ENCODE measurements around the gene TMTC3. TPM values are rescaled to one million over a fixed set of nuclear protein-coding genes. Genes with fewer than 3 reads are reported as not detected.

Gene TMTC3
- total and polyA plus RNA-seq, 2 of the 4 experiments (the other 2 are of a cell fraction): 3.7 to 44.3 TPM

DNA sequence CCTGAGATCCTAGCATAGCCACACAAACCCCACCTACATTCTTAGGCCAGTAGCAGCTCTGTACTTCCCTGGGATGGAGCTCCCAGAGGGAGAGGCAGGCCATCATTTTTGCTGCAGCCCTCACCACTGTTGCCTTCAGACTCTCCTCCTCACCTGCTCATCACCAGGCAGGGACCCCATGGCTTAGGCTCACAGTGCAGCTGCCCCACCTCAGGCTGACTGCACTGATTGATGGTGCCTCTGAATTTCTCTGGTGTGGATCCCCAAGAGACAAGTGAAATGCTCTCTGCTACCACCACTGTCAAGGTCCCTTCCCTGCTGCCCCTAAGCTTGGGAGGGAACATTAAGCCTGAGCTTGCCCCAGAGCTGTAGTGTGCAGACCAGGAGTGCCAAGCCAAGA, 76.2 kb downstream of the TMTC3 start:
- no peak overlapping the region for H4K5ac ChIP-seq (ENCODE audit: low read depth, low read length)
- in situ Hi-C loops (cut with MboI; ENCODE audit: low sequenced_read_pairs): no loop called here
- H4K20me1 ChIP-seq (ENCODE audit: insufficient read depth, low read length): no peaks in the 10 kb centered on the region
- no peak overlapping the region for H3K27ac ChIP-seq (ENCODE audit: insufficient read depth, low read length)
- DNase-seq (no peak), ATAC-seq (ENCODE audit: low read depth) (no peak)
- no peak overlapping the region for H2BK20ac ChIP-seq (ENCODE audit: low read depth, low read length)
- ChIA-PET CTCF (no interaction called here), POLR2A (ENCODE audit: unreplicated experiment) (no interaction called here)
- no peak overlapping the region for H2AK5ac ChIP-seq (ENCODE audit: low read depth, low read length)
- no peak overlapping the region for H3K4me2 ChIP-seq (ENCODE audit: low read depth, low read length)
- H2BK120ac ChIP-seq (ENCODE audit: low read depth, low read length): no peak overlapping the region
- no peak overlapping the region for H3K23ac ChIP-seq (ENCODE audit: low read depth, low read length)
- no peak overlapping the region for H3K14ac ChIP-seq (replicated peaks; ENCODE audit: low read depth, low read length)
- no peak overlapping the region for H3K56ac ChIP-seq (ENCODE audit: extremely low read depth, insufficient read depth, low read length)
- H3K9ac ChIP-seq (ENCODE audit: low read depth, low read length): no peak overlapping the region
- H2AFZ ChIP-seq (replicated peaks; ENCODE audit: low read length, poor library complexity): no peak overlapping the region
- H2BK15ac ChIP-seq (ENCODE audit: low read depth, low read length): no peak overlapping the region
- H3K79me1 ChIP-seq (ENCODE audit: low read depth in 1 of 2, low read length in 2 of 2): no peaks in the 10 kb centered on the region
- no TSS peak for BruUV-seq (replicated peaks)
- peaks cover 10% of the 10 kb centered on the region for H3K9me3 ChIP-seq (ENCODE audit: control insufficient read depth, insufficient read depth, low read length)
- no peak for TF ChIP-seq BHLHE40 (IDR thresholded peaks at IDR 0.05; ENCODE audit: low read depth, low read length)
- no peak for TF ChIP-seq NFE2L2 (IDR thresholded peaks at IDR 0.05; ENCODE audit: low read depth, low read length)
- TF ChIP-seq FOS (IDR thresholded peaks at IDR 0.05; ENCODE audit: low read depth, low read length): no peak
- TF ChIP-seq RCOR1 (IDR thresholded peaks at IDR 0.05; ENCODE audit: insufficient replicate concordance, low read length): no peak
- TF ChIP-seq MAZ (IDR thresholded peaks at IDR 0.05; ENCODE audit: borderline replicate concordance, low read depth, low read length): no peak
- no peak for TF ChIP-seq RAD21 (IDR thresholded peaks at IDR 0.05; ENCODE audit: low read length)
- TF ChIP-seq MAFK (IDR thresholded peaks at IDR 0.05; ENCODE audit: low read depth, low read length): no peak
- TF ChIP-seq RFX5 (IDR thresholded peaks at IDR 0.05; ENCODE audit: low read depth, low read length): no peak
- TF ChIP-seq SMC3 (IDR thresholded peaks at IDR 0.05; ENCODE audit: low read depth, low read length): no peak
- TF ChIP-seq CHD1 (IDR thresholded peaks at IDR 0.05; ENCODE audit: low read depth, low read length): no peak
- no peak for TF ChIP-seq POLR2A (IDR thresholded peaks at IDR 0.05; ENCODE audit: low read depth, low read length)
- H3K4me1 ChIP-seq (ENCODE audit: control insufficient read depth, insufficient read depth, low read length): no peaks in the 10 kb centered on the region
- no peak overlapping the region for H3K4ac ChIP-seq (ENCODE audit: low read depth, low read length)
- no peak overlapping the region for H2BK5ac ChIP-seq (ENCODE audit: low read depth, low read length, poor library complexity, severe bottlenecking)
- H4K91ac ChIP-seq (ENCODE audit: insufficient read depth, low read depth, low read length): no peak overlapping the region
- dilution Hi-C loops (cut with HindIII; ENCODE audit: low sequenced_read_pairs, unreplicated experiment): no loop called here
- no peaks in the 10 kb centered on the region for H3K36me3 ChIP-seq (ENCODE audit: control insufficient read depth, insufficient read depth, low read length)
- no peak overlapping the region for H3K4me3 ChIP-seq (ENCODE audit: insufficient read depth, low read depth, low read length)
- intact Hi-C loops (cut with micrococcal nuclease): no loop called here
- no peaks in the 10 kb centered on the region for H3K9me1 ChIP-seq (ENCODE audit: insufficient read depth, low read length)
- H3K18ac ChIP-seq (ENCODE audit: low read depth, low read length): no peak overlapping the region
- H4K8ac ChIP-seq (ENCODE audit: low read depth in 2 of 2, low read length in 2 of 2): no peak overlapping the region
- no peak overlapping the region for H2AK9ac ChIP-seq (replicated peaks; ENCODE audit: low read depth, low read length, poor library complexity)
- H3K27me3 ChIP-seq (ENCODE audit: control insufficient read depth, insufficient read depth, low read length): no peaks in the 10 kb centered on the region

All from IMR-90 (cell line).